GM19395 (cell line): Measurements from ENCODE around the gene SERGEF.

ENCODE experiments used
- ATAC-seq: cut with Tn5 transposase; IDR thresholded peaks from one replicate; pipeline ENCODE4 v1.9.1; 2021; ENCODE audit warnings: mild to moderate bottlenecking, moderate library complexity; ENCODE audit not compliant: unreplicated experiment

Gene SERGEF

GRCh38 chr11:17954395-17955252 is 58.2 kb downstream of the SERGEF start:
- no peak for ATAC-seq

- no peak for ATAC-seq
Measured at GRCh38 chr11:17952487-17952886, 60.4 kb downstream of the SERGEF start.

- ATAC-seq: no peak
Measured at GRCh38 chr11:17951685-17952388, 61.0 kb downstream of the SERGEF start.

- no peak for ATAC-seq
Measured at GRCh38 chr11:17950644-17951043, 62.2 kb downstream of the SERGEF start.

GRCh38 chr11:17948296-17948695 is 64.6 kb downstream of the SERGEF start:
- no peak for ATAC-seq

- ATAC-seq: no peak
Measured at GRCh38 chr11:17939542-17939941, 73.3 kb downstream of the SERGEF start.

GRCh38 chr11:17936790-17937189 is 76.1 kb downstream of the SERGEF start:
- ATAC-seq: no peak

- ATAC-seq: no peak
Measured at GRCh38 chr11:17934194-17934593, 78.7 kb downstream of the SERGEF start.

GRCh38 chr11:17933708-17934107 is 79.1 kb downstream of the SERGEF start:
- no peak for ATAC-seq

GRCh38 chr11:17932472-17932871 is 80.4 kb downstream of the SERGEF start:
- ATAC-seq: no peak

GRCh38 chr11:17931595-17931994 is 81.3 kb downstream of the SERGEF start:
- no peak for ATAC-seq

- no peak for ATAC-seq
Measured at GRCh38 chr11:17930544-17931125, 82.2 kb downstream of the SERGEF start.

- no peak for ATAC-seq
Measured at GRCh38 chr11:17929171-17929570, 83.7 kb downstream of the SERGEF start.

- ATAC-seq: no peak
Measured at GRCh38 chr11:17927681-17928343, 85.0 kb downstream of the SERGEF start.

GRCh38 chr11:17927041-17927440 is 85.8 kb downstream of the SERGEF start:
- no peak for ATAC-seq

GRCh38 chr11:17924713-17925112 is 88.1 kb downstream of the SERGEF start:
- ATAC-seq: no peak

- ATAC-seq: no peak
Measured at GRCh38 chr11:17923217-17923616, 89.6 kb downstream of the SERGEF start.

- no peak for ATAC-seq
Measured at GRCh38 chr11:17922416-17922788, 90.4 kb downstream of the SERGEF start.

GRCh38 chr11:17921659-17922415 is 91.0 kb downstream of the SERGEF start:
- no peak for ATAC-seq

- no peak for ATAC-seq
Measured at GRCh38 chr11:17918049-17918605, 94.7 kb downstream of the SERGEF start.
